Testis (tissue), 3 donors: ENCODE data around the gene PRUNE1. TPM values are rescaled to one million over a fixed set of nuclear protein-coding genes. Genes with fewer than 3 reads are reported as not detected.

Experiments
- DNase-seq: peaks from one replicate; pipeline ENCODE4 v3.0.0-alpha.2; 2019
- H3K27ac ChIP-seq, 2 donors: fragments of 200-600 bp; sonication (generic); one replicate each; pipeline ENCODE4 v1.5.1; 2019
- H3K27me3 ChIP-seq: fragments of 200-600 bp; sonication (generic); one replicate; pipeline ENCODE4 v1.5.1; 2019
- H3K36me3 ChIP-seq: fragments of 200-600 bp; sonication (generic); one replicate; pipeline ENCODE4 v1.5.1; 2017; ENCODE audit warnings: low read depth; ENCODE audit errors: missing control alignments
- H3K4me1 ChIP-seq: fragments of 200-600 bp; sonication (generic); one replicate; pipeline ENCODE4 v1.5.1; 2019
- H3K4me3 ChIP-seq, 2 donors: fragments of 200-600 bp; sonication (generic); one replicate each; pipeline ENCODE4 v1.5.1; 2017 to 2019
- H3K9me3 ChIP-seq: fragments of 200-600 bp; sonication (generic); one replicate; pipeline ENCODE4 v1.5.1; 2017
- POLR2A ChIP-seq: fragments of 450-650 bp; IDR thresholded peaks from one replicate; pipeline ENCODE4 v1.6.1; 2017; ENCODE audit warnings: antibody characterized with exemption, mild to moderate bottlenecking, moderate library complexity
- WGBS, 2 donors: methylation state at CpG; one replicate each; pipeline ENCODE4 v1.1.5; 2018; 5-methylcytosine and 5-hydroxymethylcytosine counted together
- intact Hi-C: fragments of 100-400 bp; cut with DNase I; formaldehyde crosslinking; loops from one replicate; pipeline ENCODE4 v1.15.1; 2023; ENCODE audit warnings: low total_unique reads
- polyA plus RNA-seq: library from polyadenylated mRNA; stranded (reverse); fragments of 350-450 nt; fragmentation: Illumina TruSeq; extraction: RNeasy Lipid Tissue Mini Kit (QIAGEN cat#74804); gene quantifications from one replicate; pipeline ENCODE4 v1.2.3, GENCODE V29; 2014; ENCODE audit warnings: low read depth, low replicate concordance; ENCODE audit not compliant: insufficient read depth
- total RNA-seq, 2 donors: library from RNA; depleted of rRNA; stranded (reverse); fragments of >200 nt; gene quantifications; one replicate each; pipeline ENCODE4 v1.2.3, GENCODE V29; 2016
- TF ChIP-seq, protein P1 (sequence below), 3 experiments: fragments of 450-650 bp in 2 of 3; fragments of 200-600 bp in 1 of 3; sonication (generic) in 1 of 3; IDR thresholded peaks; one replicate each; pipeline ENCODE4 v1.5.1; 2016 to 2019; ENCODE audit warnings: antibody characterized with exemption in 3 of 3, mild to moderate bottlenecking in 2 of 3, moderate library complexity in 1 of 3

Gene PRUNE1
- total and polyA plus RNA-seq, 3 donors from 2014 or later: 41.1 to 63.9 (median 45.5) TPM

DNA sequence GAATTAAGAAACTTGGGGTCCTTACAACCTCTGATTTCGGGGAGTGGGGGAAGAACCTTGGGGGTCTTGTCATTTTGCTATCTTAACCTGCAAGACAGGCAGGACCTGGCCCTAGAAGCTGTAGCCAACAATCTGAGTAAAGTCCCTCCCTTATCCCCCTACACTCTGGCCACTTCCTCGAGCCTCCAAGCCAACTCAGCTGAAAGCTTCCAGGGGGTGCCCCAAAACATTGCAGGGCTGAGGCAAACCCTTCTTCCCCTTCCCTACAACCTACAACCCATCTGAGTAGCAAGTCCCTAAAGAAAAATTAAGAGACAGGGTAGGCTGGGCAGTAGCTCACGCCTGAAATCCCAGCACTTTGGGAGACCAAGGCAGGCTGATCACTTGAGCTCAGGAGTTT, 38.6 kb upstream of the PRUNE1 start:
- H3K27ac ChIP-seq: no peak overlapping the region
- TF ChIP-seq, protein P1, sequence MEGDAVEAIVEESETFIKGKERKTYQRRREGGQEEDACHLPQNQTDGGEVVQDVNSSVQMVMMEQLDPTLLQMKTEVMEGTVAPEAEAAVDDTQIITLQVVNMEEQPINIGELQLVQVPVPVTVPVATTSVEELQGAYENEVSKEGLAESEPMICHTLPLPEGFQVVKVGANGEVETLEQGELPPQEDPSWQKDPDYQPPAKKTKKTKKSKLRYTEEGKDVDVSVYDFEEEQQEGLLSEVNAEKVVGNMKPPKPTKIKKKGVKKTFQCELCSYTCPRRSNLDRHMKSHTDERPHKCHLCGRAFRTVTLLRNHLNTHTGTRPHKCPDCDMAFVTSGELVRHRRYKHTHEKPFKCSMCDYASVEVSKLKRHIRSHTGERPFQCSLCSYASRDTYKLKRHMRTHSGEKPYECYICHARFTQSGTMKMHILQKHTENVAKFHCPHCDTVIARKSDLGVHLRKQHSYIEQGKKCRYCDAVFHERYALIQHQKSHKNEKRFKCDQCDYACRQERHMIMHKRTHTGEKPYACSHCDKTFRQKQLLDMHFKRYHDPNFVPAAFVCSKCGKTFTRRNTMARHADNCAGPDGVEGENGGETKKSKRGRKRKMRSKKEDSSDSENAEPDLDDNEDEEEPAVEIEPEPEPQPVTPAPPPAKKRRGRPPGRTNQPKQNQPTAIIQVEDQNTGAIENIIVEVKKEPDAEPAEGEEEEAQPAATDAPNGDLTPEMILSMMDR (IDR thresholded peaks at IDR 0.05): no peak
- TF ChIP-seq POLR2A: no peak
- peaks cover 34% of the 10 kb centered on the region for H3K4me1 ChIP-seq
- 74 to 79% methylated on average over 3 of the region's 3 CpGs for WGBS, 2 donors
- H3K9me3 ChIP-seq: no peaks in the 10 kb centered on the region
- DNase-seq: no peak
- no peaks in the 10 kb centered on the region for H3K36me3 ChIP-seq
- H3K27me3 ChIP-seq: no peaks in the 10 kb centered on the region
- no peak overlapping the region for H3K4me3 ChIP-seq
- intact Hi-C loops: no loop called here

DNA sequence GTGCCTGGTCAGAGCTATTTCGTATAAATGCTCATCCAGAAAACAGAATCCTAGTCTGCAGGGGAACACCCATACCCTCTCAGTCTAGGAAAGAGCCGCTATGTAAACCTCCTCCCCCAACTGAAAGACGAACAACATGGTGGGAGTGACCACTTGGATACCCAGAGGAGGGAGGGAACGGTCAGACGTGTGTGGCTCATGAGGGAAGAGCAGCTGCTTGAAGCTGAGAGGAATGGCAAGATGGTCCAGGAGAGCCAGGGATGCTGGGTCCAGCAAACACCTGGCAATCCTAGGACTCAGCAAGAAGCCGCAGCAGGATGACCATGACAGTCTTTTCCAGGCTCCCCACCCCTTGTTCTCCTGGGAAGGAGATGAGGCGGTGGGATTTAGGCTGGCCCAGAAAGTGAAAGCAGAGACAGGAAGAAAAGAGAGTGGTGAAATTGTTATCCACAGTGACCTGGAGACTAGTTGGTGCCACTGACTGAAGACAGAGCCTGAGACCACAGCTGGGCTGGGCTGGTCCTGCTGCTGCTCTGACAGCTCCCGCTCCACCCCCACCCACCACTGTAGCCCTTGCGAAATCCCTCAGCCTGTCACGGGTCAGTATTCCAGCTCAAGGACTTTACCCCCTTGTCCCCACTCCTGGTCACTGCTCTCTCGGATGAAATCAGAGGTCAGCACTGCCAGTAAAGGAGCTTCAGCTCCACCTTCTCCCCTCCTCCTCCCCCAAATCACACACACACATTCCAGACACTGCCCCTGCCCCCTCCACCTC, 37.3 kb upstream of the PRUNE1 start:
- 51 to 58% methylated on average over 11 of the region's 11 CpGs for WGBS, 2 donors
- TF ChIP-seq, protein P1 (IDR thresholded peaks at IDR 0.05): no peak
- TF ChIP-seq POLR2A: no peak
- Histone ChIP-seq H3K27ac (peak overlapping the region; percentile 32 to 93), H3K27me3 (no peaks in the 10 kb centered on the region), H3K36me3 (no peaks in the 10 kb centered on the region), H3K9me3 (no peaks in the 10 kb centered on the region), H3K4me1 (peaks cover 34% of the 10 kb centered on the region), H3K4me3 (no peak overlapping the region)
- DNase-seq: peak; percentile 78
- intact Hi-C loops: no loop called here

DNA sequence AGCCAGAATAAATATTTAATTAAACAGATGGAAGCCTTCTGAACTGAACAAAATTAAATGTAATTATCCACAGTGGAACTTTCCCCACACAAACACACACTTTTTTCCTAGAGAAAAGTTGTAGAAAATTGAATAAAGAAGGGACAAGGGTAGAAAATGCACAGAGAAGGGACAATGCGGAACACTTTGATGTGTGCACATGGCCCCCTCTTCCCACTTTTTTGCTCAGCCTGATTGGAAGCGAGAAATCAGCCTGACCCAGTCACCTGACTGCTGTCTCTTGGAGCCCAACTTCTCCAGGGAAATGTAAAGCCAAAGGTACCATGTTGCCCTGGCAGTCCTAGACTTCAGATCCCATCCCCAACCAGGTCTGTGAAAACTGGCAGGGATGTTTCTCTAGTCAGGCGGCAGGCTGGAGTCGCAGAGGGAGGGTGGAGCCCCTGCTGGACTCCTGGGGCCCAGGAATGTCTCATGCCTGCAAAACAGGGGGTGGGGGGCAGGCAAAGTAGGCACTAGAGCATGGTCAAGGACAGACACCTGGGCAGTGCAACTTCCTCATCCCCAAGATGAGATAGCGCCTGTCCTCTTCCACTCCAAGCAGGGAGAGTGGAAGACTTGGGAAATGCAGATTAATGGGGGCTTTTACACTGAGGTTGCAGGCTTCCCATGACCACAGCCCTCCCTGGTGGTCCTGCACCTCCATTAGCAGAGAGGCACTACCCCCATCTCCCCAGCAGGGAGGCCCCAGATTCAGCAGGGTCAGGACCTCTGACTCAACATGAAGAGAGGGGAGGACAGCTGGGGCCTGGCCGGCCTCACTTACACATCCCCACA, 36.4 kb upstream of the PRUNE1 start:
- WGBS, 2 donors: 58 to 62% methylated on average over 5 to 6 of the region's 6 CpGs
- TF ChIP-seq, protein P1 (IDR thresholded peaks at IDR 0.05): no peak
- no peak for TF ChIP-seq POLR2A
- Histone ChIP-seq H3K27ac (peak overlapping the region; percentile 32 to 93), H3K4me3 (no peak overlapping the region), H3K9me3 (no peaks in the 10 kb centered on the region), H3K4me1 (peaks cover 34% of the 10 kb centered on the region), H3K27me3 (no peaks in the 10 kb centered on the region), H3K36me3 (no peaks in the 10 kb centered on the region)
- DNase-seq: no peak
- intact Hi-C loops: no loop called here

DNA sequence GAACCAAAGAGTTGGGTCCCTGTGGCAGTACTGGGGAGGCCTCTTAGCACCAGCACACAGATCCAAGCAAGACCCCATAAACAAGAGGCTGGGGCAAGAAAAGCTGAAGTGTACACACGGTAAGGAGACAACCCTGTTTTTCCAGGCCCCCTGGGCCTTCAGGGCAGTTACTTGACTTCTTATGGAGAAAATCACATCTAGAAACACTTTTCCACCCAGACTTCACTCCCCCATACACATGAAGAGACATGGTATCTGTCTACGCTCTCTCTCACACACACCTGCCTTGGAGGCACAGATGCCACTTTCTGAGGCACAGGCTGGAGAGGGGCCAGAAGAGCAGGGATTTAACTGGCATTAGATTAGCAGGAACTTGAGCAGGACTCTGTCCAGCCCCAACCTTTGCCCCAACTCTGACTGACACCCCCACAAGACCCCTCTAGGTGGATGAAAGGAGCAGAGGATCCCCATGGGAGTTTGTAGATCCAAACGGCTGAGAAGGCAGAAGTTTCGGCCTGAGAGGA, 35.8 kb upstream of the PRUNE1 start:
- Histone ChIP-seq H3K4me1 (peaks cover 34% of the 10 kb centered on the region), H3K4me3 (no peak overlapping the region), H3K27ac (peak overlapping the region; percentile 21 to 93), H3K27me3 (no peaks in the 10 kb centered on the region), H3K9me3 (no peaks in the 10 kb centered on the region), H3K36me3 (no peaks in the 10 kb centered on the region)
- intact Hi-C loops: no loop called here
- TF ChIP-seq POLR2A: no peak
- TF ChIP-seq, protein P1 (IDR thresholded peaks at IDR 0.05): no peak
- 42 to 49% methylated on average over 4 of the region's 4 CpGs for WGBS, 2 donors
- no peak for DNase-seq
